NCI-H82 (cell line): Measurements from ENCODE around the gene PSMB9.
A peak's percentile ranks its signal among the peaks of the same experiment; 100 is the strongest.
"Not testable (repeated sequence)": the region's sequence is repeated elsewhere in the genome, so short reads cannot be mapped to it uniquely, and the experiment has no call there.

Experiments
- DNase-seq: peaks from one replicate; lab custom pipeline; 2025; lab: John Stamatoyannopoulos, UW

PSMB9 gene

GRCh38 chr6:32860674-32861073 lies 6.7 kb downstream of the PSMB9 start:
- no peak for DNase-seq

DNA sequence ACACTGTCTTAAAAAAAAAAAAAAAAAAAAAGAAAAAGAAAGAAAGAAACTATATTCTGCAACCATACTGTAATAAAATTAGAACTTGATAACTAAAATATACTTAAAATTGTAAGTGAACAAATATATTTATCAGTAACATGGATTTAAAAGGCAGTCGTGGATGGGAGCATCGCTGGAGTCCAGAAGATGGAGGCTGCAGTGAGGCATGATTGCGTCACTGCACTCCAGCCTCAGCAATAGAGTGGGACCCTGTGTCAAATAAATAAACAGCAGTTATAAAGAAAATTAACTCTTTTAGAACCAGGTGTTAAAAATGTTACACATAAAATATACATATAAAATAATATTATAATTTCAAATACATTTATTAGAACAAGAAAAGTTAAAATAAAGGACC lies 8.7 kb downstream of the PSMB9 start:
- no peak for DNase-seq

GRCh38 chr6:32865724-32866443 lies 11.9 kb downstream of the PSMB9 start:
- DNase-seq: no peak

- no peak for DNase-seq
These were observed 13.1 kb downstream of the PSMB9 start for GRCh38 chr6:32867022-32867477.

DNA sequence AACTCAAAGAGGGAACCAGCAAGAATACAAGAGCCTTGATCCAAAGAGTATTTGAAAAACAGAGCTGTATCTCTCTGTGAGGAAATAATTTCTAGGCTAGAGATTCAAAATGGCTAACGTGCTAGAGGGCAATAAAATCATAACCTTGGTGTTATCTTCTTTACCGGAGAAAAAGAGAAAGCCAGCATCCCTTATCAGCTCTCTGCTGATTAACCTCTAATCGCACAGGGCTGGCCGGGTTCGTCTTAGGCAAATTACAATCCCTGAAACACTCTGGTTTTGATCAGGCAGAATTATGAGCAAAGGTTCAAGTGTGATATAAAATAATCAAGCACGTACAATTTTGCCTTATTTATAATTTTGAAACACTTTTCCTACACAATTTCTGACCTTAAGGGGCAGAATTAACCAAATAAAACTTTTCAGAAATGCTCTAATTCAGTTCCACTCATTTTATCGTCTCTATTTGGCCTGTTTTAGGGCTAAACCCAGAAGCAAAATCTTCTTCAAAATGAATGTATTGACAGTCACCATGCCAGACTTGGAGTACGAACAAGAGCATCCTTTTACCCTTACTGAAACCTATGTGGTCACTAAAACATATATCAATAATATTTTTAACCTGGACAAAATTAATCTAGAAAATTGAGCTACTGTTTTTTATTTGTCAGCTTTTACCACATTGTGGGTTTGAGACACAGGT lies 13.7 kb downstream of the PSMB9 start:
- DNase-seq: no peak

DNA sequence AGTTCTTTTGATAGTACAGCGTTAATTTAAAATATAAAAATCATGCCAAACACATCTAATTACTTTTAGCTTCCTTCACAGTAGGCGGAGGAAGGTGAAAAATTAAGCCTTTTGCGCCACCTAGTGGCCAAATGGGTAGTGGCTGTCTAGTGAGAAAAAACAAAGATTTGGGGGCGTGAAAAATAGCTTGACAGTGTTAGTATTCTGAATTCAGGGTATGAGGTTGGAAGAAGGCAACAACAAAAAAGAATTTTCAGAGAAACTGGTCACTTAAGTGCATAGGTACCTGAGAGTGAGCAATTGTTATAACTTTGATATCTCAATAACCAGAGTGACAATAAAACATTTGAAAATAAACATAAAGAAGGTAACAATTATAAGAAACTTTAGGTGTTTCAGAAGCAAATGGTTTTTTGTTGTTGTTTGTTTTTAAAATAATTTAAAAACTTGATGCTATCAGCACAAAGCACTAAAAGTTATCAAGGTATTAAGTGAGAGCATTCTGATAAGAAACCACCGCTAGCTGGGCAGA lies 14.3 kb downstream of the PSMB9 start:
- peak; percentile 81 for DNase-seq

- DNase-seq: not testable (repeated sequence)
These were observed 20.0 kb downstream of the PSMB9 start for GRCh38 chr6:32873947-32874346.

- no peak for DNase-seq
These were observed 22.6 kb downstream of the PSMB9 start for GRCh38 chr6:32876603-32877002.

GRCh38 chr6:32879691-32880090 lies 25.7 kb downstream of the PSMB9 start:
- no peak for DNase-seq

DNA sequence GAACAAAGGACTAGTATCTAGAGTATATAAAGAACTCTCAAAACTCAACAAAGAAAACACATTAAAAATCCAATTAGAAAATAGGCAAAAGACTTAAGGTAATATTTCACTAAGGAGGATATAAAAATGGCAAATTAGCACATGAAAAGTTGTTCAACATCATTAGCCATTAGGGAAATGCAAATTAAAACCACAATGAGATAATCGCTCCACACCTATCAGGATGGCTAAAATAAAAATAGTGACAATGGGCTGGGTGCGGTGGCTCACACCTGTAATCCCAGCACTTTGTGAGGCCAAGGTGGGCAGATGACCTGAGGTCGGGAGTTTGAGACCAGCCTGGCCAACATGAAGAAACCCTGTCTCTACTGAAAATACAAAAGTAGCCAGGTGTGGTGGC lies 27.0 kb downstream of the PSMB9 start:
- DNase-seq: not testable (repeated sequence)

GRCh38 chr6:32882879-32883250 lies 28.9 kb downstream of the PSMB9 start:
- no peak for DNase-seq

DNA sequence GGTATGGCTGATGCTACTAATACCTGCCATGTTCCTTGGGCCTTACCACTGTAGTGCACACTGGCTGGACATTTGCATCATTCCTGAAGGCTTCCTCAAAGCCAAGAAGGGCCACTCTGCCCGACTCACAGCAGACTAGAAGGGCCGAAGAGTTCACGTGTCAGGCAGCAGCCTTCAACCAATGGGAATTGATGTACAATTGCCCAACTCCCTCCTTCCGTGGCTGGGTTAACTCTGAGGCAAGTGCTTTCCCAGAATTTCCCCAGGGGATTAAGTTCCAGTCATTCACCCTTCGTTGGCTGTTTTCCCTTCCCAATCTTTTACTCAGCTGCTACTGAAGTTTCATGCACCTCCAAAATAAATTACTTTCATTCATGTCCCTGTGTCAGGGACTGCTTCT lies 29.8 kb downstream of the PSMB9 start:
- DNase-seq: peak; percentile 27

- peak; percentile 87 for DNase-seq
These were observed 31.8 kb downstream of the PSMB9 start for GRCh38 chr6:32885698-32886286.

DNA sequence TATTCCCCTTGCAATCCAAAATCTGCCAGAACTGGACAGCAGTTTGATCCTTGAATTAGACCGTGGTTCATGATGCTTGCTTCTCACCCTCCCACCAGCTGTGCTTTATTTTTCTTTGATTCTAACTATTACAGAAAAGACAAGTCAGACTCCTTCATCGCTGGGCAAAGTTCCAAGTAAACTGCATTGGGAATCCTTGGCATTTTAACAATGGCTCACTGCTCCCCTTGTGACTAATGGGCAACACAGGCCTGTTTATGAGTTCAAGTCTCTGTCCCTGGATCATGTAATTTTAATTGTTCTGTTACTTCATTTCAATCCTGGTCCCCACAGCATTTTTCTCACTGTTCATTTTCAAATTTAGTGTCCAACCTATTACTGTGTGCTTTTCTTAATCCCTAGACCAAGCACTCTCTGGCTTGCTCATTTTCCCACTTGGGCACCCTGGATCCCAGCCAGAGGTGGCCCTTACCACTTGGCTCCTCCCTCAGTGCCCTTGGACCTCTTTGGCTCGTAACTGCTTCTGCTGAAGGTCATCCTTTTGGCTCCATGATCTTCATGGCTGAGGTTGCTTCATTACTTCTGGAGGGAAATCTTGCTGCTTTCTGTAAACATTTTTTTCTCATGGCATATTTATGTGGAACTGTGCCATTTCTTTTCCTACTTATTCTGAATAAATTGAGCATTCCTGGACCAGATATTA lies 32.8 kb downstream of the PSMB9 start:
- no peak for DNase-seq

DNA sequence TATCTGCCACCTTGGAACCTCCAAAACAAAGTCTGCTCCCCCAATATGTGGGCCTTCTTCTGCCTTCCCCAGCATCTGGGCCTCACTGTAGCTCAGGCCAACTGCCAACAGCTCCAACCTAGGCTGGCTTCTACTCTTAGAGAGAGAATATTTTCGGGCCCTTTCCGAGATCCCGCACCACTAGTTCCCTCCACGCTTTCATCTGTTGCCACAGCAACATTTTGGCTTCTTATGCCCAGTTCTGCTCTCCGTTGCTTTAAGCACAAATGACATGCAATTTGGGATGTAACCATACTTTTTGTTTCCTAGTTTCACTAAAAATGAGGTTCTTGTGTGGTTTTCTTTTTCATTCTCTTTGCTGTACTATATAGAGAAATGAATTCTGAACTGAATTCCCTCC lies 33.6 kb downstream of the PSMB9 start:
- DNase-seq: no peak

DNA sequence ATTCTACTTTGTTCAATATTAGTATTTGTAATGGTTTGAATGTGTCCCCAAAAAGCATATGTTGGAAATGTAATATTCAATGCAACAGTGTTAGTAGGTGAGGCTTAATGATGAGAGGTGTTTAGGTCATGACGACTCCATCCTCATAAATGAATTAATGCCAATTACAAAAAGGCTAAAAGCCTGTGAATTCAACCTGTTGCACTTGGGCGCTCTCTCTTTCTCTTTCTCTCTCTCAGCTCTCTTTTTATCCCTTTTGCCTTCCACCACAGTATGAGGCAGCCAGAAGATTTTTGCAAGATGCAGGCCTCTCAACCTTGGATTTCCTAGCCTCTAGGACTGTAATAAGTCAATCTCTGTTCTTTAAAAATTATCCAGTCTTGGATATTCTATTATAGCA lies 34.6 kb downstream of the PSMB9 start:
- DNase-seq: no peak

DNA sequence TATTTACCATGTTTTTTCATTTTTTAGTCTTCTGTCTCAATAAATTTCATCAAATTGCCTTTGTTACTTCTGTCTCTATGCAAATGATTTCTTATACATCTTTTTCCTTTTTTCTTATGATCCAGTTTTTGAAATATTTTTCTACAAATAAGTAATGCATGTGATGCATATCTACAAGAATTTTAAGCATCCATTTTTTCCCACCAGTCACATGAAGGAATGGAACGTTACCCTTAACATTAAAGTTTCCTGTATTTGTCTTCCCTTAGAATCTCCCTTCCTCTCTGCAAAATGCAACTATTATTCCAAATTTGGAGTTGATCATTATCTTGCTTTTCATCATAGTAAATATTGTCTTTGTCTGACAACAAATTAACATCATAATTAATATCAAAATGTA lies 35.5 kb downstream of the PSMB9 start:
- DNase-seq: no peak

- no peak for DNase-seq
These were observed 36.8 kb downstream of the PSMB9 start for GRCh38 chr6:32890831-32891230.

GRCh38 chr6:32894085-32895005 lies 40.4 kb downstream of the PSMB9 start:
- peak; percentile 96 for DNase-seq

GRCh38 chr6:32895006-32895345 lies 41.0 kb downstream of the PSMB9 start:
- peak; percentile 72 for DNase-seq

- no peak for DNase-seq
These were observed 50.0 kb downstream of the PSMB9 start for GRCh38 chr6:32903952-32904351.
